ENCODE measurements around the gene CSTF2. TPM values are rescaled to one million over a fixed set of nuclear protein-coding genes. Genes with fewer than 3 reads are reported as not detected.
"Not testable (repeated sequence)": the region's sequence is repeated elsewhere in the genome, so short reads cannot be mapped to it uniquely, and the experiment has no call there.

The CSTF2 gene
- total RNA-seq, 1 donor from 2014 or later = 17.2 TPM

- no peak for DNase-seq
- Mint-ChIP-seq H3K4me3 (ENCODE audit: unreplicated experiment) (no peak overlapping the region), H3K9me3 (ENCODE audit: unreplicated experiment) (no peaks in the 10 kb centered on the region), H3K4me1 (ENCODE audit: low read depth, unreplicated experiment) (no peaks in the 10 kb centered on the region), H3K27ac (ENCODE audit: unreplicated experiment) (no peak overlapping the region), H3K36me3 (ENCODE audit: unreplicated experiment) (no peaks in the 10 kb centered on the region), H3K27me3 (ENCODE audit: unreplicated experiment) (peaks cover 2% of the 10 kb centered on the region)
- no peak for TF ChIP-seq CTCF (IDR thresholded peaks at IDR 0.05; ENCODE audit: partially characterized antibody, unreplicated experiment)
Measured at GRCh38 chrX:100804780-100805179, 15.4 kb upstream of the CSTF2 start.

- DNase-seq; H3K27me3 Mint-ChIP-seq (ENCODE audit: unreplicated experiment); H3K27ac Mint-ChIP-seq (ENCODE audit: unreplicated experiment); H3K4me3 Mint-ChIP-seq (ENCODE audit: unreplicated experiment); H3K9me3 Mint-ChIP-seq (ENCODE audit: unreplicated experiment); H3K36me3 Mint-ChIP-seq (ENCODE audit: unreplicated experiment); H3K4me1 Mint-ChIP-seq (ENCODE audit: low read depth, unreplicated experiment): not testable (repeated sequence)
Measured at GRCh38 chrX:100808265-100808664, 11.9 kb upstream of the CSTF2 start.

- H3K4me1 Mint-ChIP-seq (ENCODE audit: low read depth, unreplicated experiment) = no peaks in the 10 kb centered on the region
- DNase-seq = no peak
- no peak overlapping the region for H3K4me3 Mint-ChIP-seq (ENCODE audit: unreplicated experiment)
- no peak overlapping the region for H3K27ac Mint-ChIP-seq (ENCODE audit: unreplicated experiment)
- no peak for TF ChIP-seq CTCF (IDR thresholded peaks at IDR 0.05; ENCODE audit: partially characterized antibody, unreplicated experiment)
- no peaks in the 10 kb centered on the region for H3K27me3 Mint-ChIP-seq (ENCODE audit: unreplicated experiment)
- no peaks in the 10 kb centered on the region for H3K9me3 Mint-ChIP-seq (ENCODE audit: unreplicated experiment)
- H3K36me3 Mint-ChIP-seq (ENCODE audit: unreplicated experiment) = no peaks in the 10 kb centered on the region
Measured at GRCh38 chrX:100812216-100813158, 7.7 kb upstream of the CSTF2 start.

- H3K36me3 Mint-ChIP-seq (ENCODE audit: unreplicated experiment) = no peaks in the 10 kb centered on the region
- H3K27ac Mint-ChIP-seq (ENCODE audit: unreplicated experiment) = no peak overlapping the region
- no peaks in the 10 kb centered on the region for H3K27me3 Mint-ChIP-seq (ENCODE audit: unreplicated experiment)
- H3K9me3 Mint-ChIP-seq (ENCODE audit: unreplicated experiment) = no peaks in the 10 kb centered on the region
- no peak for DNase-seq
- no peaks in the 10 kb centered on the region for H3K4me1 Mint-ChIP-seq (ENCODE audit: low read depth, unreplicated experiment)
- no peak for TF ChIP-seq CTCF (IDR thresholded peaks at IDR 0.05; ENCODE audit: partially characterized antibody, unreplicated experiment)
- no peak overlapping the region for H3K4me3 Mint-ChIP-seq (ENCODE audit: unreplicated experiment)
Measured at GRCh38 chrX:100817340-100817739, 2.9 kb upstream of the CSTF2 start.

DNA sequence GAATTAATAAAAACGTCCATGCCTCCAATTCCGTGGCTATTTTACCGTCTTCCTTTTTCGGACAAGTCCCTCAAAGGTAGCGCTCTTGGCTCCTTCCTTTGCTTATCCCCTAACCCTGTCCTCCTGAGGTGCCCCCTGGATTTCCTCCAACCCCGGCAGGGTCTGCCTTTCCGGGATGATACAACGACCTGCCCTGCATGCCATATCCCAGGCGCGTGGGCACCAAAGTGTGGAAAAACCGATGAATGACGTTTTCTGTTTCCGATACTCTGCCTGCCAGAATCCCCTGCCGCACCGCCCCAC lies 706 bp upstream of the CSTF2 start:
- Mint-ChIP-seq H3K27ac (ENCODE audit: unreplicated experiment) (peak overlapping the region; percentile 46), H3K36me3 (ENCODE audit: unreplicated experiment) (no peaks in the 10 kb centered on the region), H3K9me3 (ENCODE audit: unreplicated experiment) (no peaks in the 10 kb centered on the region), H3K4me3 (ENCODE audit: unreplicated experiment) (peak overlapping the region; percentile 98), H3K27me3 (ENCODE audit: unreplicated experiment) (no peaks in the 10 kb centered on the region), H3K4me1 (ENCODE audit: low read depth, unreplicated experiment) (no peaks in the 10 kb centered on the region)
- no peak for TF ChIP-seq CTCF (IDR thresholded peaks at IDR 0.05; ENCODE audit: partially characterized antibody, unreplicated experiment)
- DNase-seq = peak; percentile 15

Data from glutamatergic neuron (in vitro differentiated cells).